ENCODE measurements around the gene MAN2B1. TPM values are rescaled to one million over a fixed set of nuclear protein-coding genes. Genes with fewer than 3 reads are reported as not detected.
A peak's percentile ranks its signal among the peaks of the same experiment; 100 is the strongest.

Gene MAN2B1
- polyA plus RNA-seq, 3 donors, result 218 to 305 (median 295) TPM

GRCh38 chr19:12685831-12686230 is 19.3 kb upstream of the MAN2B1 start:
- Histone ChIP-seq H3K4me2 (replicated peaks; ENCODE audit: extremely low read depth, low read length, poor library complexity, severe bottlenecking) (no peak overlapping the region), H3K4me3 (replicated peaks in 1 of 3; ENCODE audit: low read depth in 2 of 3, low read length in 3 of 3) (no peak overlapping the region), H3K27me3 (ENCODE audit: control insufficient read depth in 2 of 2, insufficient read depth in 2 of 2, low read length in 2 of 2) (no peaks in the 10 kb centered on the region), H3K4me1 (ENCODE audit: control insufficient read depth in 1 of 2, insufficient read depth in 2 of 2, low read length in 2 of 2) (peaks cover 12 to 14% of the 10 kb centered on the region in 2 donors), H3K36me3 (replicated peaks in 1 of 2; ENCODE audit: control insufficient read depth in 1 of 2, insufficient read depth in 2 of 2, low read length in 2 of 2) (peaks cover 0 to 2% of the 10 kb centered on the region in 2 donors), H3K27ac (ENCODE audit: low read depth in 1 of 2, low read length in 2 of 2) (no peak overlapping the region), H3K9me3 (replicated peaks in 1 of 2; ENCODE audit: control insufficient read depth in 1 of 2, insufficient read depth in 1 of 2, low read length in 2 of 2) (no peaks in the 10 kb centered on the region), H2AFZ (ENCODE audit: insufficient read depth, low read depth, low read length, poor library complexity, severe bottlenecking) (no peak overlapping the region), H3K79me2 (ENCODE audit: insufficient read depth, low read length) (peaks cover 4% of the 10 kb centered on the region), H3K9ac (ENCODE audit: insufficient read depth, low read length, poor library complexity, severe bottlenecking) (no peak overlapping the region), H4K20me1 (ENCODE audit: insufficient read depth, low read length) (peaks cover 3% of the 10 kb centered on the region)
- intact Hi-C loops (cut with micrococcal nuclease), result no loop called here
- no peak for DNase-seq
- Mint-ChIP-seq H3K9me3 (no peaks in the 10 kb centered on the region), H3K4me3 (no peak overlapping the region), H3K27ac (no peak overlapping the region), H3K36me3 (no peaks in the 10 kb centered on the region), H3K27me3 (ENCODE audit: low read depth in 3 of 3) (peaks cover 0 to 5% (median 0%) of the 10 kb centered on the region in 3 donors), H3K4me1 (peaks cover 14% of the 10 kb centered on the region)
- 88% methylated on average over 1 of the region's 3 CpGs for WGBS (ENCODE audit: insufficient coverage)
- no peak for TF ChIP-seq CTCF (IDR thresholded peaks at IDR 0.05)

GRCh38 chr19:12681074-12681987 is 14.8 kb upstream of the MAN2B1 start, which contains the start of gene DHPS:
Gene DHPS (minus strand): TSS chr19:12681880. CDS start chr19:12681766, 114 bp downstream.
- Mint-ChIP-seq H3K27me3 (ENCODE audit: low read depth in 3 of 3) (peaks cover 0 to 6% (median 0%) of the 10 kb centered on the region in 3 donors), H3K27ac (peak within 1 kb of the TSS; percentile 93 to 99 (median 97)), H3K36me3 (peaks cover 31 to 38% of the 10 kb centered on the region in 2 donors), H3K4me1 (peaks cover 19% of the 10 kb centered on the region), H3K4me3 (peak within 1 kb of the TSS; percentile 96 to 98), H3K9me3 (no peaks in the 10 kb centered on the region)
- Histone ChIP-seq H3K4me1 (ENCODE audit: control insufficient read depth in 1 of 2, insufficient read depth in 2 of 2, low read length in 2 of 2) (peaks cover 16 to 25% of the 10 kb centered on the region in 2 donors), H3K9ac (ENCODE audit: insufficient read depth, low read length, poor library complexity, severe bottlenecking) (peak within 1 kb of the TSS; percentile 79), H3K36me3 (replicated peaks in 1 of 2; ENCODE audit: control insufficient read depth in 1 of 2, insufficient read depth in 2 of 2, low read length in 2 of 2) (peaks cover 28 to 38% of the 10 kb centered on the region in 2 donors), H3K27me3 (ENCODE audit: control insufficient read depth in 2 of 2, insufficient read depth in 2 of 2, low read length in 2 of 2) (no peaks in the 10 kb centered on the region), H4K20me1 (ENCODE audit: insufficient read depth, low read length) (peaks cover 29% of the 10 kb centered on the region), H3K27ac (ENCODE audit: low read depth in 1 of 2, low read length in 2 of 2) (peak within 1 kb of the TSS; percentile 93 to 94), H3K79me2 (ENCODE audit: insufficient read depth, low read length) (peaks cover 16% of the 10 kb centered on the region), H3K9me3 (replicated peaks in 1 of 2; ENCODE audit: control insufficient read depth in 1 of 2, insufficient read depth in 1 of 2, low read length in 2 of 2) (no peaks in the 10 kb centered on the region), H3K4me2 (replicated peaks; ENCODE audit: extremely low read depth, low read length, poor library complexity, severe bottlenecking) (peak within 1 kb of the TSS; percentile 90), H2AFZ (ENCODE audit: insufficient read depth, low read depth, low read length, poor library complexity, severe bottlenecking) (peak within 1 kb of the TSS; percentile 94), H3K4me3 (replicated peaks in 1 of 3; ENCODE audit: low read depth in 2 of 3, low read length in 3 of 3) (peak within 1 kb of the TSS; percentile 70 to 88 (median 70))
- intact Hi-C loops (cut with micrococcal nuclease), result loop anchor here in 1 of 2 donors (2.0 to 5.0 kb wide), 2 partner anchors 17 to 56 kb away; partner anchors contain the start of gene GET3
- under 1% methylated on average over 61 of the region's 68 CpGs for WGBS (ENCODE audit: insufficient coverage)
- peak; percentile 97 to 99 (median 98) for DNase-seq
- no peak for TF ChIP-seq CTCF (IDR thresholded peaks at IDR 0.05)

All from CD14-positive monocyte (primary cell).